MM.1S (cell line): Measurements from ENCODE around the gene STK17A.

Experiments
- DNase-seq: peaks from one replicate; pipeline ENCODE4 v3.0.0-alpha.2; 2015
- H2AFZ ChIP-seq: fragments of 300-600 bp; sonication (generic); 2 replicates; pipeline ENCODE4 v1.6.0; 2016; ENCODE audit warnings: antibody characterized with exemption, low read length
- H3F3A ChIP-seq: fragments of 300-600 bp; sonication (generic); 2 replicates; pipeline ENCODE4 v1.6.1; 2016; ENCODE audit warnings: mild to moderate bottlenecking, antibody characterized with exemption, low read length, moderate library complexity, mixed read lengths; ENCODE audit not compliant: insufficient read depth
- H3K27ac ChIP-seq: fragments of 300-600 bp; sonication (generic); 2 replicates; pipeline ENCODE4 v1.5.1; 2016; ENCODE audit warnings: mild to moderate bottlenecking, low read length
- H3K27me3 ChIP-seq: fragments of 300-600 bp; sonication (generic); replicated peaks from 2 replicates; pipeline ENCODE4 v1.6.0; 2016; ENCODE audit warnings: low read length; ENCODE audit not compliant: insufficient read depth
- H3K36me3 ChIP-seq: fragments of 300-600 bp; sonication (generic); replicated peaks from 2 replicates; pipeline ENCODE4 v1.6.1; 2016; ENCODE audit warnings: mild to moderate bottlenecking, low read length, mixed read lengths; ENCODE audit not compliant: insufficient read depth
- H3K4me1 ChIP-seq: fragments of 300-600 bp; sonication (generic); 2 replicates; pipeline ENCODE4 v1.6.1; 2016; ENCODE audit warnings: low read length, mixed read lengths
- H3K4me2 ChIP-seq: fragments of 300-600 bp; sonication (generic); 2 replicates; pipeline ENCODE4 v1.6.0; 2016; ENCODE audit warnings: low read depth, low read length
- H3K4me3 ChIP-seq: fragments of 300-600 bp; sonication (generic); 2 replicates; pipeline ENCODE4 v1.5.1; 2016; ENCODE audit warnings: low read length, mixed read lengths
- H3K79me2 ChIP-seq: fragments of 300-600 bp; sonication (generic); 2 replicates; pipeline ENCODE4 v1.6.1; 2016; ENCODE audit warnings: mixed run types, low read length, mixed read lengths
- H3K9ac ChIP-seq: fragments of 300-600 bp; sonication (generic); 2 replicates; pipeline ENCODE4 v1.6.1; 2016; ENCODE audit warnings: low read length, mixed read lengths
- H3K9me2 ChIP-seq: fragments of 300-600 bp; sonication (generic); replicated peaks from 2 replicates; pipeline ENCODE4 v1.6.1; 2016; ENCODE audit warnings: mild to moderate bottlenecking, low read length, mixed read lengths; ENCODE audit not compliant: insufficient read depth
- H3K9me3 ChIP-seq: fragments of 300-600 bp; sonication (generic); replicated peaks from 2 replicates; pipeline ENCODE4 v1.6.1; 2016; ENCODE audit warnings: mild to moderate bottlenecking, low read length, mixed read lengths; ENCODE audit not compliant: insufficient read depth
- H4K20me1 ChIP-seq: fragments of 300-600 bp; sonication (generic); 2 replicates; pipeline ENCODE4 v1.6.1; 2016; ENCODE audit warnings: mild to moderate bottlenecking, low read length, moderate library complexity, mixed read lengths; ENCODE audit not compliant: insufficient read depth
- EZH2 ChIP-seq: fragments of 300-600 bp; sonication (generic); optimal IDR thresholded peaks from 2 replicates; pipeline ENCODE3; 2017; ENCODE audit warnings: low read depth, mild to moderate bottlenecking, antibody characterized with exemption, low read length, mixed read lengths
- EZH2phosphoT487 ChIP-seq: fragments of 300-600 bp; sonication (generic); IDR thresholded peaks from 2 replicates; pipeline ENCODE4 v1.6.1; 2018; ENCODE audit warnings: antibody characterized with exemption, low read length
- TF ChIP-seq, protein P1 (sequence below): fragments of 300-600 bp; sonication (generic); IDR thresholded peaks from 2 replicates; pipeline ENCODE4 v1.5.1; 2016; ENCODE audit warnings: antibody characterized with exemption, low read length, mixed read lengths

Gene STK17A

DNA sequence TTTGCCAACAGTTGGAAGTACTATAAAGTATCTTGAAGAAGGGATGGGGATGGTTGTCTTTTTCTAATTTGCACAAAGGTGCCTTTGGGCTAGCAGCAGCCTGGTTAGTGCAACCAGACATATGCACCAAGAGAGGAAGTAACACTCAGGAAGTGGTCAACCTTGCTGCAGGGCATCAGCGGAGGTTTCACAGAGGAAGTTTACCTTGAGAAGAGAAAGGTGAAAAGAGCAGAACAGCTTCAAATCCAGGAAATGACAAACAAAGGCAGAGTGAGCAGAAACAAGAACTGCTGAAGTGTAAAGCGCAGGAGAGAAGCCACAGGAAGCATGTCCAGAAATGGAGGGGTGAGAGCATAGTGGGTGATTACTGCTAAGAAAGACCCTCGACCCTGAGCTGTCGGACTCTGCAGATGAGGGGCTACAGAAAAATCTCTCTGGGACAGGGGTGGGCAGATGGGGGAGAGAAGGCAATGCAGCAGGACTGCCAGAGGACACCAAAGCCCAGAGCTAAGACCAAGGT, 66.9 kb downstream of the STK17A start:
- peaks cover 67% of the 10 kb centered on the region for H3F3A ChIP-seq
- peak; percentile 97 for DNase-seq
- peaks cover 84% of the 10 kb centered on the region for H3K4me1 ChIP-seq

DNA sequence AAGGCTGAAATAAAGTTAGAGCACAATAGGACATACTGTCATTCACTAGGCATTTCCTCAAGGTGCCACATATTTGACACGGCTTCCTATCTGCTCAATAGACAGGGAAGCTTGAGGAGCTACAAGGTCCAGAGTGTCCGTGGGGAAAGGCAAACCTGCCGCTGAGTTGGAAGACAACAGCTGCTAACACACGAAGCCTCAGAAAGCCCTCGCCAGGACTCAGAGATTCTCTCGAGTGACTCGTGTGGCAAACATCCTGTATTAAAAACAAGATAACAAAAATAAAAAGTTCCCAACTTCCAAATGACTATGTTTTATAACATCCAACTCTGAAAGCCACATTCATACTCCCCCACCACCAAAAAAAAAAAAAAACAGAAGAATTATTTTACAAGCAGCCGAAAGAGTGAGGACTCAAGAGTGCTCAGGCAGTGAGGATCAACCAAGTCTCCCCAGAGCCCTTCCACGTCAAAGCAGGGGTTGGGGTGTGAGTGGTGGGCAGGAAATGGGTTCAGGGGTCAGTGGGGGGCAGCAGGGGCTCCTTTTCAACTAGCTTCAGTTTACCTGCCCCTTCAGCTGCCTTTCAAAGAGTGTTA, 67.6 kb downstream of the STK17A start:
- Histone ChIP-seq H3F3A (peaks cover 64% of the 10 kb centered on the region), H3K27ac (peak overlapping the region; percentile 82; the same call in 1 of the 2 replicates), H3K4me2 (peak overlapping the region; percentile 92), H3K4me3 (no peak overlapping the region; the same call in 1 of the 2 replicates), H3K27me3 (no peaks in the 10 kb centered on the region), H3K4me1 (peaks cover 78% of the 10 kb centered on the region), H3K9ac (peak overlapping the region; percentile 17; the same call in 1 of the 2 replicates), H3K36me3 (no peaks in the 10 kb centered on the region; the same call in 1 of the 2 replicates), H3K79me2 (peaks cover 51% of the 10 kb centered on the region), H3K9me3 (no peaks in the 10 kb centered on the region), H3K9me2 (no peaks in the 10 kb centered on the region), H4K20me1 (peaks cover 13% of the 10 kb centered on the region; the same call in 1 of the 2 replicates), H2AFZ (no peak overlapping the region)
- DNase-seq, result no peak
- TF ChIP-seq EZH2phosphoT487 (no peak), EZH2 (no peak)
- TF ChIP-seq, protein P1, sequence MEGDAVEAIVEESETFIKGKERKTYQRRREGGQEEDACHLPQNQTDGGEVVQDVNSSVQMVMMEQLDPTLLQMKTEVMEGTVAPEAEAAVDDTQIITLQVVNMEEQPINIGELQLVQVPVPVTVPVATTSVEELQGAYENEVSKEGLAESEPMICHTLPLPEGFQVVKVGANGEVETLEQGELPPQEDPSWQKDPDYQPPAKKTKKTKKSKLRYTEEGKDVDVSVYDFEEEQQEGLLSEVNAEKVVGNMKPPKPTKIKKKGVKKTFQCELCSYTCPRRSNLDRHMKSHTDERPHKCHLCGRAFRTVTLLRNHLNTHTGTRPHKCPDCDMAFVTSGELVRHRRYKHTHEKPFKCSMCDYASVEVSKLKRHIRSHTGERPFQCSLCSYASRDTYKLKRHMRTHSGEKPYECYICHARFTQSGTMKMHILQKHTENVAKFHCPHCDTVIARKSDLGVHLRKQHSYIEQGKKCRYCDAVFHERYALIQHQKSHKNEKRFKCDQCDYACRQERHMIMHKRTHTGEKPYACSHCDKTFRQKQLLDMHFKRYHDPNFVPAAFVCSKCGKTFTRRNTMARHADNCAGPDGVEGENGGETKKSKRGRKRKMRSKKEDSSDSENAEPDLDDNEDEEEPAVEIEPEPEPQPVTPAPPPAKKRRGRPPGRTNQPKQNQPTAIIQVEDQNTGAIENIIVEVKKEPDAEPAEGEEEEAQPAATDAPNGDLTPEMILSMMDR, result no peak

More for the DNA sequence above, 66.9 kb downstream of the STK17A start:
- H4K20me1 ChIP-seq, result peaks cover 13% of the 10 kb centered on the region; the same call in 1 of the 2 replicates
- no peaks in the 10 kb centered on the region; the same call in 1 of the 2 replicates for H3K36me3 ChIP-seq
- peak overlapping the region; percentile 82 for H3K27ac ChIP-seq
- no peak overlapping the region for H2AFZ ChIP-seq
- peaks cover 53% of the 10 kb centered on the region for H3K79me2 ChIP-seq
- H3K27me3 ChIP-seq, result no peaks in the 10 kb centered on the region
- H3K4me2 ChIP-seq, result peak overlapping the region; percentile 92
- peak overlapping the region; percentile 47; the same call in 1 of the 2 replicates for H3K4me3 ChIP-seq
- H3K9ac ChIP-seq, result peak overlapping the region; percentile 29; the same call in 1 of the 2 replicates
- H3K9me3 ChIP-seq, result no peaks in the 10 kb centered on the region
- TF ChIP-seq, protein P1, result no peak
- TF ChIP-seq EZH2phosphoT487, result no peak
- TF ChIP-seq EZH2, result no peak
- no peaks in the 10 kb centered on the region for H3K9me2 ChIP-seq

DNA sequence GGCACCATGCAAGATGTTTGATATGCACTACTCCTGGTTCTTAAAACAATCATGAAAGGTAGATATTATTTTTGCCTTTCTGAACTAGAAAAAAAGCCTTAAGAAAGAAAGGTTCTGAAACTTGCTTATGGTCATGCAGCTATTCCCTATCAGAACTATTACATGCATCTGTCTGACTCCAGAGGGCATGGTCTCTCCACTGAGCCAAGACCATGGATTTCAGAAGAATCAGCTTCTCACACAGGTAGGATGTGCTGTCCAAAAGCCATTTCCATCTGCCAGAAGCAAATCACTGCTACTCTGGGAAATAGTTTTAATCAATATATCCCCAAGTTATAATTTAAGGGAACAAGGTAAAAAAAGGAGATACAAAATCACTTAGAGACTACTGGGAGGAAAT, 69.5 kb downstream of the STK17A start:
- Histone ChIP-seq H3K79me2 (peaks cover 55% of the 10 kb centered on the region), H3K27ac (no peak overlapping the region), H3K9me3 (no peaks in the 10 kb centered on the region), H3K36me3 (no peaks in the 10 kb centered on the region), H3K9ac (no peak overlapping the region), H3K4me2 (no peak overlapping the region), H2AFZ (no peak overlapping the region), H3K4me1 (peaks cover 60% of the 10 kb centered on the region), H3K9me2 (no peaks in the 10 kb centered on the region), H3K27me3 (no peaks in the 10 kb centered on the region), H3F3A (peaks cover 47% of the 10 kb centered on the region), H3K4me3 (no peak overlapping the region), H4K20me1 (peaks cover 13% of the 10 kb centered on the region; the same call in 1 of the 2 replicates)
- no peak for DNase-seq
- TF ChIP-seq EZH2phosphoT487, result no peak
- TF ChIP-seq EZH2, result no peak
- TF ChIP-seq, protein P1, result no peak
